Measurements from ENCODE around the gene DNAH7.

DNA sequence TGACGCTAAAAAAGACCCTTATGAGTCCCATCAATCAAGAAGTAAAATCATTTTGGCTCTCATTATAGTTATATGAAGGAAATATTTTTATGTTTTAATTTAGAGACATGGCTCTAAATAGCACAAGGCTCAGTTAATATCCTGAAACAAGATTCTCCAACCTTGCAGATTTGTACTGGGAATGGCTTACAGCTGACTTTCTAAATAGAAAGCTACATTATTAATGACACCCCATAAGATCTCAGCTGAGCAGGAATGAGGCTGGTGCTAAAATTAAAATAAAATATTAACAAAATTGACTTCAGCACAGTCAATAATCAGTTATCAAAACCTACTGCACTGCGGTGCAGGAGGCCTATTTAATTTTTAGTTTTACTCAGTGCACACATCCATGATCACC is 274.8 kb downstream of the DNAH7 start:
- TF ChIP-seq, protein P1, sequence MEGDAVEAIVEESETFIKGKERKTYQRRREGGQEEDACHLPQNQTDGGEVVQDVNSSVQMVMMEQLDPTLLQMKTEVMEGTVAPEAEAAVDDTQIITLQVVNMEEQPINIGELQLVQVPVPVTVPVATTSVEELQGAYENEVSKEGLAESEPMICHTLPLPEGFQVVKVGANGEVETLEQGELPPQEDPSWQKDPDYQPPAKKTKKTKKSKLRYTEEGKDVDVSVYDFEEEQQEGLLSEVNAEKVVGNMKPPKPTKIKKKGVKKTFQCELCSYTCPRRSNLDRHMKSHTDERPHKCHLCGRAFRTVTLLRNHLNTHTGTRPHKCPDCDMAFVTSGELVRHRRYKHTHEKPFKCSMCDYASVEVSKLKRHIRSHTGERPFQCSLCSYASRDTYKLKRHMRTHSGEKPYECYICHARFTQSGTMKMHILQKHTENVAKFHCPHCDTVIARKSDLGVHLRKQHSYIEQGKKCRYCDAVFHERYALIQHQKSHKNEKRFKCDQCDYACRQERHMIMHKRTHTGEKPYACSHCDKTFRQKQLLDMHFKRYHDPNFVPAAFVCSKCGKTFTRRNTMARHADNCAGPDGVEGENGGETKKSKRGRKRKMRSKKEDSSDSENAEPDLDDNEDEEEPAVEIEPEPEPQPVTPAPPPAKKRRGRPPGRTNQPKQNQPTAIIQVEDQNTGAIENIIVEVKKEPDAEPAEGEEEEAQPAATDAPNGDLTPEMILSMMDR (conservative IDR thresholded peaks at IDR 0.05 in 1 of 2, IDR thresholded peaks at IDR 0.05 in 1 of 2; ENCODE audit: low read depth in 1 of 2, low read length in 2 of 2), result no peak
- no peak for TF ChIP-seq EZH2 (IDR thresholded peaks at IDR 0.05; ENCODE audit: low read length, missing control alignments)

All from fibroblast of lung (primary cell).